ENCODE measurements around the gene COTL1.

DNA sequence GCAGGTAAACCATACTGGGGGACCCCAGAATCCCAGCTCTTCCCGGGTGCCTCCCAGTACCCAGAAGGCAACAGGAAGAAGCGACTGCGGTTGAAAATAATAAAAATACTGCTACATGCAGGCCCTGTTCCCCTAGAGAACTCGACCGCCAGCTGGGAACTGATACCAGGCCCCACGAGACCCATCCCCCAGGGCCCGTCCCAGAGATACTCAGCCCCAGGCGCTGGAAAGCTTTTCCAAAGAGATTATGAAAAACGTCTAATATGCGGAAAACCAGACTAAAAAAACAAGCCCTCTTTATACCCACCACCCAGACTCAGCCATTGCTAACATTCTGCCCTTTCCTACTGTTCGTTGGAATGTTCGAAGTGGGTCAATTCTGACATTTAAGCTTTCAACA, 100.5 kb downstream of the COTL1 start:
- TF ChIP-seq, protein P1, sequence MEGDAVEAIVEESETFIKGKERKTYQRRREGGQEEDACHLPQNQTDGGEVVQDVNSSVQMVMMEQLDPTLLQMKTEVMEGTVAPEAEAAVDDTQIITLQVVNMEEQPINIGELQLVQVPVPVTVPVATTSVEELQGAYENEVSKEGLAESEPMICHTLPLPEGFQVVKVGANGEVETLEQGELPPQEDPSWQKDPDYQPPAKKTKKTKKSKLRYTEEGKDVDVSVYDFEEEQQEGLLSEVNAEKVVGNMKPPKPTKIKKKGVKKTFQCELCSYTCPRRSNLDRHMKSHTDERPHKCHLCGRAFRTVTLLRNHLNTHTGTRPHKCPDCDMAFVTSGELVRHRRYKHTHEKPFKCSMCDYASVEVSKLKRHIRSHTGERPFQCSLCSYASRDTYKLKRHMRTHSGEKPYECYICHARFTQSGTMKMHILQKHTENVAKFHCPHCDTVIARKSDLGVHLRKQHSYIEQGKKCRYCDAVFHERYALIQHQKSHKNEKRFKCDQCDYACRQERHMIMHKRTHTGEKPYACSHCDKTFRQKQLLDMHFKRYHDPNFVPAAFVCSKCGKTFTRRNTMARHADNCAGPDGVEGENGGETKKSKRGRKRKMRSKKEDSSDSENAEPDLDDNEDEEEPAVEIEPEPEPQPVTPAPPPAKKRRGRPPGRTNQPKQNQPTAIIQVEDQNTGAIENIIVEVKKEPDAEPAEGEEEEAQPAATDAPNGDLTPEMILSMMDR (IDR thresholded peaks at IDR 0.05): no peak
- no peak for TF ChIP-seq POLR2A (IDR thresholded peaks at IDR 0.05)

Data from adrenal gland (tissue), 5 donors.